H1 (cell line): ENCODE measurements around the gene USP8. TPM values are rescaled to one million over a fixed set of nuclear protein-coding genes. Genes with fewer than 3 reads are reported as not detected.

ENCODE experiments used
- CTCF ChIA-PET: fragments of 300-600 bp; sonication (Branson Sonifier 250); formaldehyde crosslinking; loops from one replicate; lab custom pipeline; 2021; ENCODE audit not compliant: partially characterized antibody; lab: Charles Lee
- POLR2A ChIA-PET: fragments of 300-600 bp; sonication (Branson Sonifier 250); formaldehyde crosslinking; loops from one replicate; lab custom pipeline; 2021; ENCODE audit warnings: inconsistent platforms; ENCODE audit not compliant: partially characterized antibody; lab: Charles Lee
- DNase-seq, 2 experiments: peaks; one replicate each; pipeline versions ENCODE4 v3.0.0 to v3.0.0-alpha.2; 2010 to 2022; ENCODE audit warnings: low spot score in 2 of 2, low read depth in 1 of 2, mixed read lengths in 1 of 2
- FAIRE-seq: peaks from 2 replicates; lab custom pipeline; 2011; peaks lifted over from hg19 to GRCh38; lab: Jason Lieb, UNC
- H2AFZ ChIP-seq: 2 replicates; pipeline ENCODE4 v1.8.1; 2012; ENCODE audit warnings: low read length, inconsistent platforms
- H2AK5ac ChIP-seq: 2 replicates; pipeline ENCODE4 v1.6.1; 2013; ENCODE audit warnings: low read depth, low read length
- H2BK120ac ChIP-seq: replicated peaks from 2 replicates; pipeline ENCODE3; 2013; ENCODE audit warnings: low read depth, low read length, inconsistent platforms
- H2BK12ac ChIP-seq: 2 replicates; pipeline ENCODE4 v1.6.1; 2013; ENCODE audit warnings: low read depth, low read length
- H2BK15ac ChIP-seq: 2 replicates; pipeline ENCODE4 v1.6.1; 2013; ENCODE audit warnings: low read length
- H2BK20ac ChIP-seq: 2 replicates; pipeline ENCODE4 v1.6.1; 2013; ENCODE audit warnings: low read length
- H2BK5ac ChIP-seq: 2 replicates; pipeline ENCODE4 v1.6.1; 2013; ENCODE audit warnings: low read depth, low read length
- H3K14ac ChIP-seq: 2 replicates; pipeline ENCODE4 v1.6.1; 2013; ENCODE audit warnings: inconsistent platforms; ENCODE audit not compliant: insufficient read length
- H3K18ac ChIP-seq: 2 replicates; pipeline ENCODE4 v1.6.1; 2013; ENCODE audit warnings: low read length; ENCODE audit errors: extremely low read depth
- H3K23ac ChIP-seq: 2 replicates; pipeline ENCODE4 v1.6.1; 2013; ENCODE audit warnings: inconsistent platforms; ENCODE audit not compliant: insufficient read length
- H3K23me2 ChIP-seq: 2 replicates; pipeline ENCODE4 v1.6.1; 2013; ENCODE audit warnings: low read depth, low read length
- H3K27ac ChIP-seq: 2 replicates; pipeline ENCODE4 v1.6.1; 2011; ENCODE audit warnings: low read depth, low read length, inconsistent platforms
- H3K27me3 ChIP-seq, 4 experiments: replicated peaks in 1 of 4; 1 replicate in 1 of 4; 2 replicates in 3 of 4; pipeline versions ENCODE4 v1.6.1 to v1.8.1; 2011 to 2013; ENCODE audit warnings: low read length in 3 of 4, mild to moderate bottlenecking in 3 of 4, inconsistent platforms in 2 of 4, mixed read lengths in 2 of 4, moderate library complexity in 1 of 4; ENCODE audit not compliant: control insufficient read depth in 3 of 4, insufficient read depth in 3 of 4; ENCODE audit errors: extremely low read depth in 1 of 4
- H3K36me3 ChIP-seq, 4 experiments: 2 replicates each; pipeline versions ENCODE4 v1.6.1 to v1.8.1; 2011 to 2013; ENCODE audit warnings: mild to moderate bottlenecking in 4 of 4, low read length in 3 of 4, moderate library complexity in 2 of 4, control low read depth in 1 of 4, inconsistent platforms in 1 of 4; ENCODE audit not compliant: insufficient read depth in 4 of 4, control insufficient read depth in 2 of 4
- H3K4ac ChIP-seq: replicated peaks from 2 replicates; pipeline ENCODE3; 2013; ENCODE audit warnings: low read length, low read depth, mixed read lengths, inconsistent platforms; ENCODE audit not compliant: insufficient read length
- H3K4me1 ChIP-seq, 4 experiments: replicated peaks in 1 of 4; 1 replicate in 1 of 4; 2 replicates in 3 of 4; pipeline versions ENCODE4 v1.6.1 to v1.8.1; 2011 to 2013; ENCODE audit warnings: low read length in 3 of 4, inconsistent platforms in 2 of 4, mixed read lengths in 1 of 4; ENCODE audit not compliant: insufficient read depth in 4 of 4, control insufficient read depth in 3 of 4
- H3K4me2 ChIP-seq, 2 experiments: 2 replicates each; pipeline versions ENCODE4 v1.6.1 to v1.8.1; 2011 to 2013; ENCODE audit warnings: low read depth in 2 of 2, low read length in 2 of 2, control low read depth in 1 of 2, inconsistent platforms in 1 of 2, mild to moderate bottlenecking in 1 of 2; ENCODE audit not compliant: insufficient read depth in 1 of 2
- H3K4me3 ChIP-seq, 4 experiments: fragments of 200-600, 300-600 bp in 1 of 4; sonication (generic), shearing (Covaris generic), sonication (Bioruptor Twin) in 1 of 4; 2 replicates each; pipeline versions ENCODE4 v1.5.1 to v1.8.1; 2011 to 2016; ENCODE audit warnings: low read length in 4 of 4, low read depth in 3 of 4, control low read depth in 2 of 4, inconsistent platforms in 2 of 4, mild to moderate bottlenecking in 2 of 4, mixed read lengths in 1 of 4, moderate library complexity in 1 of 4; ENCODE audit not compliant: insufficient read depth in 2 of 4; ENCODE audit errors: extremely low read depth in 1 of 4
- H3K56ac ChIP-seq: replicated peaks from 2 replicates; pipeline ENCODE3; 2013; ENCODE audit warnings: low read depth, mild to moderate bottlenecking, mixed read lengths, low read length, inconsistent platforms; ENCODE audit not compliant: insufficient read length
- H3K79me1 ChIP-seq: 2 replicates; pipeline ENCODE4 v1.6.1; 2013; ENCODE audit warnings: low read depth, low read length, control low read depth
- H3K79me2 ChIP-seq, 2 experiments: 2 replicates each; pipeline versions ENCODE4 v1.6.1 to v1.8.1; 2012 to 2013; ENCODE audit warnings: low read length in 2 of 2, mild to moderate bottlenecking in 2 of 2, inconsistent platforms in 1 of 2; ENCODE audit not compliant: insufficient read depth in 2 of 2, control insufficient read depth in 1 of 2
- H3K9ac ChIP-seq, 4 experiments: replicated peaks in 1 of 4; 1 replicate in 1 of 4; 2 replicates in 3 of 4; pipeline versions ENCODE4 v1.6.1 to v1.8.1; 2011 to 2013; ENCODE audit warnings: low read depth in 3 of 4, low read length in 3 of 4, control low read depth in 2 of 4, mild to moderate bottlenecking in 2 of 4, moderate library complexity in 2 of 4, inconsistent platforms in 1 of 4; ENCODE audit errors: extremely low read depth in 1 of 4
- H3K9me3 ChIP-seq, 2 experiments: 2 replicates each; pipeline versions ENCODE4 v1.6.1 to v1.8.1; 2012 to 2013; ENCODE audit warnings: mild to moderate bottlenecking in 2 of 2, moderate library complexity in 2 of 2, control low read depth in 1 of 2, inconsistent platforms in 1 of 2, low read depth in 1 of 2, low read length in 1 of 2, mixed read lengths in 1 of 2; ENCODE audit not compliant: insufficient read depth in 2 of 2
- H4K20me1 ChIP-seq, 2 experiments: replicated peaks in 1 of 2; 2 replicates each; pipeline versions ENCODE3 to v1.8.1; 2011 to 2013; ENCODE audit warnings: inconsistent platforms in 2 of 2, low read length in 2 of 2, mild to moderate bottlenecking in 1 of 2; ENCODE audit not compliant: insufficient read depth in 2 of 2, control insufficient read depth in 1 of 2
- H4K5ac ChIP-seq: 2 replicates; pipeline ENCODE4 v1.6.1; 2013; ENCODE audit warnings: low read length, low read depth, mixed read lengths, inconsistent platforms; ENCODE audit not compliant: insufficient read length
- H4K8ac ChIP-seq: 2 replicates; pipeline ENCODE4 v1.8.0; 2013; ENCODE audit warnings: mild to moderate bottlenecking, moderate library complexity, low read length, inconsistent platforms; ENCODE audit not compliant: insufficient read depth; ENCODE audit errors: extremely low read depth
- H4K91ac ChIP-seq: replicated peaks from 2 replicates; pipeline ENCODE3; 2013; ENCODE audit warnings: low read length, mixed read lengths, inconsistent platforms; ENCODE audit not compliant: insufficient read length
- ATF3 ChIP-seq: IDR thresholded peaks from 2 replicates; pipeline ENCODE4 v1.6.1; 2011; ENCODE audit warnings: low read depth, mild to moderate bottlenecking, low read length; ENCODE audit not compliant: insufficient read depth
- CBX5 ChIP-seq: fragments of 300-800, 300-1000 bp; sonication (generic); IDR thresholded peaks from 2 replicates; pipeline ENCODE4 v1.7.1; 2016; ENCODE audit warnings: antibody characterized with exemption, low read length, low read depth
- CREB1 ChIP-seq: IDR thresholded peaks from 2 replicates; pipeline ENCODE4 v1.6.1; 2012; ENCODE audit warnings: inconsistent platforms
- GABPA ChIP-seq: IDR thresholded peaks from 2 replicates; pipeline ENCODE4 v1.6.1; 2011; ENCODE audit warnings: mild to moderate bottlenecking, low read length, moderate library complexity, borderline replicate concordance; ENCODE audit not compliant: insufficient read depth
- MAX ChIP-seq: IDR thresholded peaks from 2 replicates; pipeline ENCODE4 v1.6.1; 2012; ENCODE audit warnings: inconsistent platforms
- NANOG ChIP-seq: IDR thresholded peaks from 2 replicates; pipeline ENCODE4 v1.6.1; 2011; ENCODE audit warnings: low read length, low read depth, mild to moderate bottlenecking, inconsistent platforms; ENCODE audit not compliant: insufficient read depth, poor library complexity, severe bottlenecking
- PHF8 ChIP-seq: fragments of 200-600 bp; sonication (generic); conservative IDR thresholded peaks from 2 replicates; pipeline ENCODE4 v1.7.1; 2012; ENCODE audit warnings: low read depth, mild to moderate bottlenecking, inconsistent platforms, low read length, moderate library complexity
- POU5F1 ChIP-seq: IDR thresholded peaks from 2 replicates; pipeline ENCODE4 v1.6.1; 2011; ENCODE audit warnings: low read depth, mild to moderate bottlenecking, low read length, moderate library complexity
- RXRA ChIP-seq: IDR thresholded peaks from 2 replicates; pipeline ENCODE4 v1.6.1; 2011; ENCODE audit warnings: low read depth, mild to moderate bottlenecking, low read length, moderate library complexity; ENCODE audit not compliant: insufficient read depth
- SIN3A ChIP-seq, 2 experiments: IDR thresholded peaks in 1 of 2; conservative IDR thresholded peaks in 1 of 2; 2 replicates each; pipeline ENCODE4 v1.6.1; 2011 to 2012; ENCODE audit warnings: low read length in 2 of 2, improper control_type of control experiment in 1 of 2, low read depth in 1 of 2, mild to moderate bottlenecking in 1 of 2
- SIRT6 ChIP-seq: IDR thresholded peaks from one replicate; pipeline ENCODE4 v1.7.1; 2012; ENCODE audit warnings: low read length, inconsistent platforms
- SP1 ChIP-seq: IDR thresholded peaks from 2 replicates; pipeline ENCODE4 v1.6.1; 2011; ENCODE audit warnings: low read depth, low read length
- WGBS, 2 experiments: shearing (Covaris generic) in 1 of 2; methylation state at CpG; one replicate each; pipeline versions ENCODE4 v1.1.6 to v1.1.7; 2013 to 2015; ENCODE audit warnings: low lambda C conversion rate in 2 of 2, mixed read lengths in 2 of 2, inconsistent platforms in 1 of 2, low coverage in 1 of 2, missing lambda C conversion rate in 1 of 2; ENCODE audit not compliant: insufficient replicate concordance in 2 of 2, insufficient coverage in 1 of 2, insufficient read length in 1 of 2; ENCODE audit errors: extremely low coverage in 1 of 2, missing lambda C conversion rate in 1 of 2; 5-methylcytosine and 5-hydroxymethylcytosine counted together
- polyA plus RNA-seq, 7 experiments: library from polyadenylated mRNA; depleted of rRNA in 3 of 7; stranded (reverse) in 5 of 7; unstranded in 2 of 7; fragments of >200 nt in 5 of 7; fragments of 200-250 nt in 2 of 7; gene quantifications; 1 replicate in 5 of 7; 2 replicates in 1 of 7; 4 replicates in 1 of 7; pipeline versions ENCODE4 v1.2.1 to v1.2.3, GENCODE V29; 2011 to 2013; ENCODE audit warnings: missing spikeins in 2 of 7, mixed read lengths in 2 of 7
- total RNA-seq: library from RNA; stranded (reverse); fragmentation: NEBNext Ultra II Directional; extraction: Animal tissue kit (Norgen Biotek cat#: 25700); gene quantifications from 2 replicates; pipeline ENCODE4 v1.2.1, GENCODE V29; 2021

The USP8 gene
- total and polyA plus RNA-seq, 2 of the 8 experiments (the other 6 are each of a cell fraction or from before 2014, with no cell fraction given) = 19.9 to 66.2 TPM

- DNase-seq (no peak), FAIRE-seq (no peak)
- no peak overlapping the region for H3K27ac ChIP-seq
- no peak overlapping the region for H2AK5ac ChIP-seq
- H2BK120ac ChIP-seq = no peak overlapping the region
- no peaks in the 10 kb centered on the region for H4K20me1 ChIP-seq
- no peak overlapping the region for H3K18ac ChIP-seq
- no peak overlapping the region for H3K9ac ChIP-seq
- no peak overlapping the region for H2AFZ ChIP-seq
- ChIA-PET POLR2A (interaction anchor here (1.3 kb wide), 1 partner anchor 18 kb away, joined by 4 read pairs; no protein-coding TSS in a partner anchor), CTCF (no interaction called here)
- no peak overlapping the region for H3K56ac ChIP-seq
- no peaks in the 10 kb centered on the region for H3K23me2 ChIP-seq
- no peak overlapping the region for H4K8ac ChIP-seq
- no peaks in the 10 kb centered on the region for H3K4me1 ChIP-seq
- H3K14ac ChIP-seq = no peak overlapping the region
- no peak overlapping the region for H4K5ac ChIP-seq
- H4K91ac ChIP-seq = no peak overlapping the region
- H2BK15ac ChIP-seq = no peak overlapping the region
- H3K4ac ChIP-seq = no peak overlapping the region
- H2BK5ac ChIP-seq = no peak overlapping the region
- H3K23ac ChIP-seq = no peak overlapping the region
- H3K9me3 ChIP-seq = no peaks in the 10 kb centered on the region
- no peak overlapping the region for H2BK12ac ChIP-seq
- no peaks in the 10 kb centered on the region for H3K27me3 ChIP-seq
- H3K79me1 ChIP-seq = no peaks in the 10 kb centered on the region
- no peaks in the 10 kb centered on the region for H3K79me2 ChIP-seq
- WGBS, 2 experiments = 89% methylated on average over 4 of the region's 4 CpGs; no CpG with 5 or more reads in 1 of the 2 experiments
- H3K36me3 ChIP-seq = no peaks in the 10 kb centered on the region
- H3K4me2 ChIP-seq = no peak overlapping the region
- no peak overlapping the region for H2BK20ac ChIP-seq
- no peak overlapping the region for H3K4me3 ChIP-seq
- TF ChIP-seq PHF8 = no peak
- no peak for TF ChIP-seq SIN3A (conservative IDR thresholded peaks at IDR 0.05 in 1 of 2, IDR thresholded peaks at IDR 0.05 in 1 of 2; ENCODE audit: low read depth in 1 of 2, low read length in 2 of 2)
- TF ChIP-seq MAX = no peak
- TF ChIP-seq CREB1 = no peak
- TF ChIP-seq SIRT6 = no peak
- no peak for TF ChIP-seq NANOG
- no peak for TF ChIP-seq SP1
- no peak for TF ChIP-seq CBX5
- no peak for TF ChIP-seq ATF3
- no peak for TF ChIP-seq RXRA
- no peak for TF ChIP-seq GABPA
- no peak for TF ChIP-seq POU5F1
These were observed 33.5 kb upstream of the USP8 start for GRCh38 chr15:50390554-50391264.
